Sigmoid colon (tissue), 4 donors: ENCODE measurements around the gene AP1G1.

ENCODE experiments used
- EP300 ChIP-seq, 4 donors: sonication (generic); formaldehyde crosslinking; IDR thresholded peaks; one replicate each; pipeline ENCODE4 v1.6.1; 2017; ENCODE audit warnings: antibody characterized with exemption in 4 of 4
- TF ChIP-seq, protein P1 (sequence below), 4 experiments: fragments of 450-650 bp in 3 of 4; fragments of 200-600 bp in 1 of 4; IDR thresholded peaks; one replicate each; pipeline ENCODE4 v1.5.1; 2016 to 2019; ENCODE audit warnings: antibody characterized with exemption in 4 of 4, mild to moderate bottlenecking in 3 of 4, moderate library complexity in 2 of 4

DNA sequence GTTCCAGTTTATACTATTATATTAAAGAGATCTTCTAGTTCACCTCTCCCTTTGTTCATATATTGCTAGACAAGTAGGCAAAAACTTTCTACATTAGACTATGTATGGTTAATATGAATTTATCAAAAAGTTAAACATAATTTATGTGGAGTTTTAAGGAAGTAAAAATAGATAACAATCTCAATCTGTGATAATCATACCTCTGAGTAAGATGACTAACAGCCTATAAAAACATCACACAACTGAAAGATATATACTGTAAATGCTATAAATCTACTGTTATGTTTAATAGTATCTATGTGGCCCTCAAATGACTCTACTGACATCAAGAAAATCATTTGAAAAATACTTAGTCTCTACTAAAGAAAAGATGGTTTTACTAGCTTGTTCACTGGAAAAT lies 37.1 kb downstream of the AP1G1 start:
- no peak for TF ChIP-seq EP300 (IDR thresholded peaks at IDR 0.05)
- TF ChIP-seq, protein P1, sequence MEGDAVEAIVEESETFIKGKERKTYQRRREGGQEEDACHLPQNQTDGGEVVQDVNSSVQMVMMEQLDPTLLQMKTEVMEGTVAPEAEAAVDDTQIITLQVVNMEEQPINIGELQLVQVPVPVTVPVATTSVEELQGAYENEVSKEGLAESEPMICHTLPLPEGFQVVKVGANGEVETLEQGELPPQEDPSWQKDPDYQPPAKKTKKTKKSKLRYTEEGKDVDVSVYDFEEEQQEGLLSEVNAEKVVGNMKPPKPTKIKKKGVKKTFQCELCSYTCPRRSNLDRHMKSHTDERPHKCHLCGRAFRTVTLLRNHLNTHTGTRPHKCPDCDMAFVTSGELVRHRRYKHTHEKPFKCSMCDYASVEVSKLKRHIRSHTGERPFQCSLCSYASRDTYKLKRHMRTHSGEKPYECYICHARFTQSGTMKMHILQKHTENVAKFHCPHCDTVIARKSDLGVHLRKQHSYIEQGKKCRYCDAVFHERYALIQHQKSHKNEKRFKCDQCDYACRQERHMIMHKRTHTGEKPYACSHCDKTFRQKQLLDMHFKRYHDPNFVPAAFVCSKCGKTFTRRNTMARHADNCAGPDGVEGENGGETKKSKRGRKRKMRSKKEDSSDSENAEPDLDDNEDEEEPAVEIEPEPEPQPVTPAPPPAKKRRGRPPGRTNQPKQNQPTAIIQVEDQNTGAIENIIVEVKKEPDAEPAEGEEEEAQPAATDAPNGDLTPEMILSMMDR (IDR thresholded peaks at IDR 0.05) = no peak
